HG02623 (cell line): ENCODE results near the gene TTC24.
A peak's percentile ranks its signal among the peaks of the same experiment; 100 is the strongest.
"Not testable (repeated sequence)": the region's sequence is repeated elsewhere in the genome, so short reads cannot be mapped to it uniquely, and the experiment has no call there.

Experiments used
- ATAC-seq: cut with Tn5 transposase; IDR thresholded peaks from one replicate; pipeline ENCODE4 v1.9.1; 2021; ENCODE audit warnings: moderate library complexity; ENCODE audit not compliant: unreplicated experiment

Gene TTC24

GRCh38 chr1:156586323-156586722, 6.8 kb downstream of the TTC24 start:
- no peak for ATAC-seq

- no peak for ATAC-seq
Measured at GRCh38 chr1:156586892-156587477, 7.5 kb downstream of the TTC24 start.

- not testable (repeated sequence) for ATAC-seq
Measured at GRCh38 chr1:156587927-156588326, 8.4 kb downstream of the TTC24 start.

- ATAC-seq, result no peak
Measured at GRCh38 chr1:156589546-156589945, 10.0 kb downstream of the TTC24 start.

- no peak for ATAC-seq
Measured at GRCh38 chr1:156590326-156591180, 11.0 kb downstream of the TTC24 start.

GRCh38 chr1:156591181-156591431, 11.6 kb downstream of the TTC24 start:
- ATAC-seq, result no peak

GRCh38 chr1:156591432-156592157, 12.1 kb downstream of the TTC24 start, which contains the start of gene NAXE:
NAXE (plus strand) TSS chr1:156591776; CDS start chr1:156591805, 29 bp downstream.
- peak; percentile 81 for ATAC-seq

- ATAC-seq, result no peak
Measured at GRCh38 chr1:156592158-156592909, 12.8 kb downstream of the TTC24 start.

- ATAC-seq, result no peak
Measured at GRCh38 chr1:156592910-156593660, 13.6 kb downstream of the TTC24 start.

GRCh38 chr1:156593661-156593989, 14.1 kb downstream of the TTC24 start:
- ATAC-seq, result no peak

GRCh38 chr1:156594190-156594589, 14.7 kb downstream of the TTC24 start:
- ATAC-seq, result no peak

GRCh38 chr1:156595016-156595415, 15.5 kb downstream of the TTC24 start:
- no peak for ATAC-seq

- ATAC-seq, result no peak
Measured at GRCh38 chr1:156596426-156596825, 16.9 kb downstream of the TTC24 start.

- ATAC-seq, result no peak
Measured at GRCh38 chr1:156598125-156598524, 18.6 kb downstream of the TTC24 start.

- ATAC-seq, result no peak
Measured at GRCh38 chr1:156598731-156599432, 19.4 kb downstream of the TTC24 start.

GRCh38 chr1:156599811-156600210, 20.3 kb downstream of the TTC24 start:
- ATAC-seq, result no peak

- ATAC-seq, result no peak
Measured at GRCh38 chr1:156600733-156601121, 21.2 kb downstream of the TTC24 start.

GRCh38 chr1:156601122-156601830, 21.8 kb downstream of the TTC24 start, which contains the start of gene GPATCH4:
GPATCH4 (minus strand) TSS chr1:156601479.
- ATAC-seq, result peak; percentile 48

- ATAC-seq, result no peak
Measured at GRCh38 chr1:156601892-156602291, 22.4 kb downstream of the TTC24 start.
